MCF 10A (cell line): ENCODE measurements around the gene ARL15. TPM values are rescaled to one million over a fixed set of nuclear protein-coding genes. Genes with fewer than 3 reads are reported as not detected.

Experiments used
- BruUV-seq: library from RNA; stranded (reverse); fragments of 400-500 nt; replicated peaks from 2 replicates; lab custom pipeline; 2021; lab: Mats Ljungman, UMichigan
- CTCF ChIA-PET: fragments of 300-600 bp; sonication (Branson Sonifier 250); formaldehyde crosslinking; extraction: SDS; loops from one replicate; lab custom pipeline; 2021; ENCODE audit warnings: antibody characterized with exemption, inconsistent platforms; lab: Yijun Ruan, JAX
- POLR2A ChIA-PET: fragments of 300-600, 350-650 bp; sonication (Branson Sonifier 250); formaldehyde crosslinking; extraction: SDS; loops from one replicate; lab custom pipeline; 2020; ENCODE audit warnings: antibody characterized with exemption, inconsistent platforms; lab: Yijun Ruan, JAX
- DNase-seq: peaks from one replicate; pipeline ENCODE4 v3.0.0-alpha.2; 2018; ENCODE audit not compliant: unreplicated experiment
- H3K27ac Mint-ChIP-seq: one replicate; pipeline ENCODE4 v1.8.0; 2022; ENCODE audit warnings: mild to moderate bottlenecking, low read depth, mixed read lengths; ENCODE audit not compliant: unreplicated experiment
- H3K27me3 Mint-ChIP-seq: one replicate; pipeline ENCODE4 v1.8.0; 2022; ENCODE audit warnings: mixed read lengths; ENCODE audit not compliant: insufficient read depth, unreplicated experiment
- H3K36me3 Mint-ChIP-seq: one replicate; pipeline ENCODE4 v1.8.0; 2022; ENCODE audit warnings: mild to moderate bottlenecking, moderate library complexity, mixed read lengths; ENCODE audit not compliant: insufficient read depth, unreplicated experiment
- H3K4me1 Mint-ChIP-seq: one replicate; pipeline ENCODE4 v1.8.0; 2022; ENCODE audit warnings: mixed read lengths; ENCODE audit not compliant: insufficient read depth, unreplicated experiment
- H3K4me3 Mint-ChIP-seq: one replicate; pipeline ENCODE4 v1.8.0; 2022; ENCODE audit warnings: mild to moderate bottlenecking, moderate library complexity, mixed read lengths; ENCODE audit not compliant: unreplicated experiment
- H3K9me3 Mint-ChIP-seq: one replicate; pipeline ENCODE4 v1.8.0; 2022; ENCODE audit warnings: mixed read lengths; ENCODE audit not compliant: unreplicated experiment
- intact Hi-C: fragments of 100-400 bp; cut with micrococcal nuclease; formaldehyde crosslinking; loops from 2 replicates; pipeline ENCODE4 v1.14.1; 2022
- microRNA-seq: library from miRNA; unstranded; fragments of <30 nt; microRNA quantifications from one replicate; pipeline ENCODE4 v1.2.0, GENCODE V29; 2022
- total RNA-seq: library from RNA; stranded (reverse); gene quantifications from 2 replicates; pipeline ENCODE4 v1.2.3, GENCODE V29; 2022
- TF ChIP-seq, protein P1 (sequence below): fragments of 200-600 bp; IDR thresholded peaks from one replicate; pipeline ENCODE4 v1.8.0; 2022; ENCODE audit warnings: antibody characterized with exemption, mild to moderate bottlenecking; ENCODE audit not compliant: unreplicated experiment

ARL15 gene
- total RNA-seq, 1 experiment from 2014 or later, result 11.3 TPM

DNA sequence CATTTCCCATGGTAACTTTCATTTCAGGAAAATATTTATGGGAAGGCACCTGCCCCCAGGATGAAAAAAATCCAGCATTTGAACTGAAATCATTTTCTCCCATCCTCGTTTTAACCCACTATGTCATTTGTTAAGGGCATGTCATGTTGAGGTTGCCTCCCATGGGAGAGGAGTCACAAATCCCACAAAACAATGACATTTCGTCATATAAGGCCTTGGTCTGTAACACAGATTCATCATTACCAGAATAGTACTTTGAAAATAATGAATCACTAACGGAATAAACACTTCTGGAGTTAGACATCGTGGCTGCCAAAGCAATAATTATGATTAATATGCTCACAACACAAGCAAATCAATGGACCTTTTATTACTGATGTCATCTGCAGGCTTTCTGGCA is 475.9 kb downstream of the ARL15 start:
- no peak overlapping the region for H3K27ac Mint-ChIP-seq
- DNase-seq, result no peak
- H3K4me3 Mint-ChIP-seq, result no peak overlapping the region
- ChIA-PET POLR2A (no interaction called here), CTCF (no interaction called here)
- peaks cover 4% of the 10 kb centered on the region for H3K9me3 Mint-ChIP-seq
- intact Hi-C loops, result no loop called here
- no peaks in the 10 kb centered on the region for H3K36me3 Mint-ChIP-seq
- no peaks in the 10 kb centered on the region for H3K4me1 Mint-ChIP-seq
- TF ChIP-seq, protein P1, sequence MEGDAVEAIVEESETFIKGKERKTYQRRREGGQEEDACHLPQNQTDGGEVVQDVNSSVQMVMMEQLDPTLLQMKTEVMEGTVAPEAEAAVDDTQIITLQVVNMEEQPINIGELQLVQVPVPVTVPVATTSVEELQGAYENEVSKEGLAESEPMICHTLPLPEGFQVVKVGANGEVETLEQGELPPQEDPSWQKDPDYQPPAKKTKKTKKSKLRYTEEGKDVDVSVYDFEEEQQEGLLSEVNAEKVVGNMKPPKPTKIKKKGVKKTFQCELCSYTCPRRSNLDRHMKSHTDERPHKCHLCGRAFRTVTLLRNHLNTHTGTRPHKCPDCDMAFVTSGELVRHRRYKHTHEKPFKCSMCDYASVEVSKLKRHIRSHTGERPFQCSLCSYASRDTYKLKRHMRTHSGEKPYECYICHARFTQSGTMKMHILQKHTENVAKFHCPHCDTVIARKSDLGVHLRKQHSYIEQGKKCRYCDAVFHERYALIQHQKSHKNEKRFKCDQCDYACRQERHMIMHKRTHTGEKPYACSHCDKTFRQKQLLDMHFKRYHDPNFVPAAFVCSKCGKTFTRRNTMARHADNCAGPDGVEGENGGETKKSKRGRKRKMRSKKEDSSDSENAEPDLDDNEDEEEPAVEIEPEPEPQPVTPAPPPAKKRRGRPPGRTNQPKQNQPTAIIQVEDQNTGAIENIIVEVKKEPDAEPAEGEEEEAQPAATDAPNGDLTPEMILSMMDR, result no peak
- BruUV-seq, result no TSS peak
- no peaks in the 10 kb centered on the region for H3K27me3 Mint-ChIP-seq

Small RNA genes lying within 50 kb of the gene (microRNA-seq; reads per million reads assigned to microRNA genes)
- gene MIR4459 (not detected), gene MIR581 (0.53 reads per million)

Other genes starting within 250 kb of the ARL15 start
- gene HSPB3, start 145.1 kb upstream of the ARL15 start, total RNA-seq, result not detected in 2 replicates
- gene SNX18, start 207.2 kb upstream of the ARL15 start, total RNA-seq, result 8.7 and 10.0 TPM in 2 replicates